ENCODE data around the gene CEACAM16.
"Not testable (repeated sequence)": the region's sequence is repeated elsewhere in the genome, so short reads cannot be mapped to it uniquely, and the experiment has no call there.

CEACAM16 gene

GRCh38 chr19:44698492-44699201 is at the start of gene CEACAM16:
TSS of gene CEACAM16 (plus strand) at chr19:44699151. CDS start at chr19:44701457, 2,306 bp downstream.
- no peak for DNase-seq

GRCh38 chr19:44649578-44650145 is 49.3 kb upstream of the CEACAM16 start:
- no peak for DNase-seq

- no peak for DNase-seq
These were observed 45.6 kb upstream of the CEACAM16 start for GRCh38 chr19:44653343-44653742.

GRCh38 chr19:44653977-44654774 is 44.8 kb upstream of the CEACAM16 start:
- no peak for DNase-seq

- DNase-seq: peak; percentile 80
These were observed 41.6 kb upstream of the CEACAM16 start for GRCh38 chr19:44657211-44657921.

GRCh38 chr19:44658069-44658733 is 40.8 kb upstream of the CEACAM16 start:
- no peak for DNase-seq

- DNase-seq: no peak
These were observed 38.9 kb upstream of the CEACAM16 start for GRCh38 chr19:44660081-44660480.

- no peak for DNase-seq
These were observed 37.7 kb upstream of the CEACAM16 start for GRCh38 chr19:44661205-44661604.

- DNase-seq: no peak
These were observed 37.0 kb upstream of the CEACAM16 start for GRCh38 chr19:44661904-44662303.

- no peak for DNase-seq
These were observed 36.1 kb upstream of the CEACAM16 start for GRCh38 chr19:44662691-44663385.

GRCh38 chr19:44663996-44664395 is 35.0 kb upstream of the CEACAM16 start:
- DNase-seq: no peak

- no peak for DNase-seq
These were observed 34.0 kb upstream of the CEACAM16 start for GRCh38 chr19:44664976-44665375.

- DNase-seq: peak; percentile 17
These were observed 31.9 kb upstream of the CEACAM16 start for GRCh38 chr19:44666852-44667556.

- DNase-seq: no peak
These were observed 29.8 kb upstream of the CEACAM16 start for GRCh38 chr19:44668985-44669764.

GRCh38 chr19:44670027-44670426 is 28.9 kb upstream of the CEACAM16 start:
- DNase-seq: not testable (repeated sequence)

GRCh38 chr19:44671400-44671799 is 27.6 kb upstream of the CEACAM16 start, which contains the start of gene CEACAM19:
TSS of gene CEACAM19 (plus strand) at chr19:44671482. CDS start at chr19:44671932, 450 bp downstream.
- no peak for DNase-seq

GRCh38 chr19:44672226-44672625 is 26.7 kb upstream of the CEACAM16 start:
- no peak for DNase-seq

GRCh38 chr19:44673510-44673909 is 25.4 kb upstream of the CEACAM16 start:
- no peak for DNase-seq

- no peak for DNase-seq
These were observed 23.4 kb upstream of the CEACAM16 start for GRCh38 chr19:44675521-44675920.

All from retina (tissue), 1 donor.